Brain microvascular endothelial cell (primary cell): ENCODE measurements around the gene ZDHHC5.
"Not testable (repeated sequence)": the region's sequence is repeated elsewhere in the genome, so short reads cannot be mapped to it uniquely, and the experiment has no call there.

Source experiments
- DNase-seq: peaks from one replicate; pipeline ENCODE4 v3.0.0-alpha.2; 2020
- H3K27ac ChIP-seq: fragments of 250-450 bp; sonication (Bioruptor Pico); 2 replicates; pipeline ENCODE4 v1.5.1; 2020; ENCODE audit warnings: mild to moderate bottlenecking, moderate library complexity
- H3K27me3 ChIP-seq: fragments of 250-450 bp; sonication (Bioruptor Pico); replicated peaks from 2 replicates; pipeline ENCODE4 v1.5.1; 2020; ENCODE audit warnings: mild to moderate bottlenecking
- H3K36me3 ChIP-seq: fragments of 250-450 bp; sonication (Bioruptor Pico); replicated peaks from 2 replicates; pipeline ENCODE4 v1.5.1; 2020; ENCODE audit warnings: mild to moderate bottlenecking
- H3K4me3 ChIP-seq: 2 replicates; pipeline ENCODE4 v1.5.1; 2011; ENCODE audit warnings: low read depth, mild to moderate bottlenecking, control low read depth, low read length, moderate library complexity
- in situ Hi-C: cut with HindIII; loops from 2 replicates; pipeline ENCODE4 v1.10.0; 2017; ENCODE audit warnings: low sequenced_read_pairs, low pct_ligation_motif_present
- TF ChIP-seq, protein P1 (sequence below): IDR thresholded peaks from 2 replicates; pipeline ENCODE4 v1.5.1; 2011; ENCODE audit warnings: low read depth, mild to moderate bottlenecking, moderate library complexity, low read length, control low read depth, inconsistent platforms; ENCODE audit errors: missing control alignments

Gene ZDHHC5

DNA sequence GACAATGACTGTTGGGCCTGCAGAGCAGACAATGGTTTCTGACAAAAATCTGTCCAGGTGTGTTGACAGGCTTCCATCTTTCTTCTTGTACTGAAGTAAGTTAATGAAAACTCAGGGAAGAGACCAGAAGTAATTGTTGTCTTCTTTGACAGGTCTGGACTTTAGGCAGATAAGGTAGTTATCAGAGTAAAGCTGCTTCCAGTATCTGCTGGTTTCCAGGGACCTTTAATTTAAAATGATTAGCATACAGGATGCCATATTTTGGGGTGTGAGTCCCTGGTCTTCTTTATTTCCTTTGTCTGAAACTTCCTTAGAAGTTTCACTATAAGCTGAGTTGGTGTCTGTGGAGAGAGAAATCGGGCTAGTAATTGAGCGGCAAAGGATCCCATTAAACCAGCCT lies 45.9 kb downstream of the ZDHHC5 start:
- Histone ChIP-seq H3K27me3 (no peaks in the 10 kb centered on the region), H3K27ac (no peak overlapping the region), H3K4me3 (peak overlapping the region; percentile 100), H3K36me3 (no peaks in the 10 kb centered on the region)
- DNase-seq, result no peak
- TF ChIP-seq, protein P1, sequence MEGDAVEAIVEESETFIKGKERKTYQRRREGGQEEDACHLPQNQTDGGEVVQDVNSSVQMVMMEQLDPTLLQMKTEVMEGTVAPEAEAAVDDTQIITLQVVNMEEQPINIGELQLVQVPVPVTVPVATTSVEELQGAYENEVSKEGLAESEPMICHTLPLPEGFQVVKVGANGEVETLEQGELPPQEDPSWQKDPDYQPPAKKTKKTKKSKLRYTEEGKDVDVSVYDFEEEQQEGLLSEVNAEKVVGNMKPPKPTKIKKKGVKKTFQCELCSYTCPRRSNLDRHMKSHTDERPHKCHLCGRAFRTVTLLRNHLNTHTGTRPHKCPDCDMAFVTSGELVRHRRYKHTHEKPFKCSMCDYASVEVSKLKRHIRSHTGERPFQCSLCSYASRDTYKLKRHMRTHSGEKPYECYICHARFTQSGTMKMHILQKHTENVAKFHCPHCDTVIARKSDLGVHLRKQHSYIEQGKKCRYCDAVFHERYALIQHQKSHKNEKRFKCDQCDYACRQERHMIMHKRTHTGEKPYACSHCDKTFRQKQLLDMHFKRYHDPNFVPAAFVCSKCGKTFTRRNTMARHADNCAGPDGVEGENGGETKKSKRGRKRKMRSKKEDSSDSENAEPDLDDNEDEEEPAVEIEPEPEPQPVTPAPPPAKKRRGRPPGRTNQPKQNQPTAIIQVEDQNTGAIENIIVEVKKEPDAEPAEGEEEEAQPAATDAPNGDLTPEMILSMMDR, result no peak
- in situ Hi-C loops, result no loop called here

DNA sequence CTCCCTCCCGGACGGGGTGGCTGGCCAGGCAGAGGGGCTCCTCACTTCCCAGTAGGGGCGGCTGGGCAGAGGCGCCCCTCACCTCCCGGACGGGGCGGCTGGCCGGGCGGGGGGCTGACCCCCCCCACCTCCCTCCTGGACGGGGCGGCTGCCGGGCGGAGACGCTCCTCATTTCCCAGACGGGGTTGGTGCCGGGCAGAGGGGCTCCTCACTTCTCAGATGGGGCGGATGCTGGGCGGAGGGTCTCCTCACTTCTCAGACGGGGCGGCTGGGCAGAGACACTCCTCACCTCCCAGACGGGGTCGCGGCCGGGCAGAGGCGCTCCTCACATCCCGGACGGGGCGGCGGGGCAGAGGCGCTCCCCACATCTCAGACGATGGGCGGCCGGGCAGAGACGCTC lies 48.8 kb downstream of the ZDHHC5 start:
- DNase-seq, H3K27ac ChIP-seq, H3K4me3 ChIP-seq, in situ Hi-C loops, H3K36me3 ChIP-seq, H3K27me3 ChIP-seq: not testable (repeated sequence)

DNA sequence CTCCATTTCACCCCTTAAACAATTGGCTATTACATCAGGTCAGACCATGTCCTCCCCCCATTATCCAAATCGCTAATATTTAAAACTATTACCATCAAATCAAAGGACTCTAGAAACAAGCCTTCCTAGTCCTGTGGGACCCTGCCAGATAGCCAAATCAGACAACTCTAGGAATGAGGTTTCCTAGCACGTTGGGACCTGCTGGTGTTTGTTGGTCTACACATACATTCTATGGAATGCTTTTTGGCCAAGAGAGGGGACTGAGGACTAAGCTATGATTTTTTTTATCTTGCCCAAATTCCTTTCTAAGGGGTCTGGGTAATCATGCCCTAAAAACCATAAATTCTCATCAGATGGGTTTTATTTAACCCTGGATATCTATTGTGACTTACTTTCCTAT lies 59.3 kb downstream of the ZDHHC5 start:
- Histone ChIP-seq H3K27ac (no peak overlapping the region), H3K4me3 (no peak overlapping the region), H3K36me3 (no peaks in the 10 kb centered on the region), H3K27me3 (no peaks in the 10 kb centered on the region)
- DNase-seq, result no peak
- in situ Hi-C loops, result no loop called here
- TF ChIP-seq, protein P1, result no peak

DNA sequence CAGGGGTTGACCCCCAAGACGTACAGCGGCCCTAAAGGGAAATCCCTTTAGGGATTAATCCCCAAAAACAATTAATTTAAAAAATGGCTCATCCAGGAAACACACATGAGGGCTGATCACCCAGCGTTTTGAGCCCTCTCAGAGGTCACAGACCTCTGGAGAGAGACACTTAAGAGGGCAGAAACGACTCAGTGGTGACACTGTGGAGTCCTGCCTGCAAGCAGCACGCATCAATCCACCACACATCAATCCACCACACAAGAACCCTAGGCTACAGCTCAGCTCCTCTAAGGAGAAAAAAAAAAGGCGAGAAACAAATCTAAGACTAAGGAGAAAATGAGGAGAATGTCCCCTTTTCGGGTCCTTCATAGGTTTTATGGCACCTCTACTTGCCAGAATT lies 60.9 kb downstream of the ZDHHC5 start:
- TF ChIP-seq, protein P1, result no peak
- no peak for DNase-seq
- Histone ChIP-seq H3K27me3 (no peaks in the 10 kb centered on the region), H3K27ac (no peak overlapping the region), H3K4me3 (no peak overlapping the region), H3K36me3 (no peaks in the 10 kb centered on the region)
- in situ Hi-C loops, result no loop called here

GRCh38 chr11:57729479-57729878 lies 61.6 kb downstream of the ZDHHC5 start:
- TF ChIP-seq, protein P1, result no peak
- Histone ChIP-seq H3K27ac (no peak overlapping the region), H3K27me3 (no peaks in the 10 kb centered on the region), H3K36me3 (no peaks in the 10 kb centered on the region), H3K4me3 (no peak overlapping the region)
- in situ Hi-C loops, result no loop called here
- DNase-seq, result no peak

- H3K27me3 ChIP-seq, result no peaks in the 10 kb centered on the region
- in situ Hi-C loops, result no loop called here
- no peak for DNase-seq
- H3K27ac ChIP-seq, result no peak overlapping the region
- H3K36me3 ChIP-seq, result peaks cover 2% of the 10 kb centered on the region
- TF ChIP-seq, protein P1, result no peak
- H3K4me3 ChIP-seq, result no peak overlapping the region
These were observed 64.7 kb downstream of the ZDHHC5 start for GRCh38 chr11:57732661-57733060.
